T-cell (primary cell): ENCODE results near the gene ENOX1. TPM values are rescaled to one million over a fixed set of nuclear protein-coding genes. Genes with fewer than 3 reads are reported as not detected.

Source experiments
- ATAC-seq, 4 experiments: fragments of 200-7000 bp in 3 of 4; fragments of 150-1000 bp in 1 of 4; cut with Tn5 transposase; replicated peaks in 1 of 4; 1 replicate in 3 of 4; 2 replicates in 1 of 4; pipeline ENCODE4 v1.10.0; 2021; ENCODE audit warnings: moderate library complexity in 3 of 4, mild to moderate bottlenecking in 2 of 4, moderate number of reproducible peaks in 1 of 4
- CTCF ChIA-PET, 2 donors: fragments of 300-600 bp; sonication (Branson Sonifier 250); formaldehyde crosslinking; loops; one replicate each; lab custom pipeline; 2022; ENCODE audit warnings: antibody characterized with exemption in 2 of 2; lab: Charles Lee
- POLR2A ChIA-PET, 2 donors: fragments of 300-600 bp; sonication (Branson Sonifier 250); formaldehyde crosslinking; loops; one replicate each; lab custom pipeline; 2022; ENCODE audit warnings: antibody characterized with exemption in 2 of 2; lab: Charles Lee
- DNase-seq, 35 experiments: peaks; one replicate each; pipeline versions ENCODE4 v3.0.0 to v3.0.0-alpha.2; 2013 to 2023
- H3K27ac ChIP-seq: one replicate; pipeline ENCODE4 v1.5.1; 2013; ENCODE audit warnings: low read length
- H3K27me3 ChIP-seq, 2 experiments: replicated peaks in 1 of 2; 1 replicate in 1 of 2; 2 replicates in 1 of 2; pipeline versions ENCODE4 v1.6.1 to v1.7.0; 2013; ENCODE audit warnings: low read length in 1 of 2, mixed read lengths in 1 of 2; ENCODE audit not compliant: control insufficient read depth in 2 of 2, insufficient read depth in 2 of 2; ENCODE audit errors: extremely low read depth in 1 of 2
- H3K36me3 ChIP-seq, 2 donors: 1 replicate in 1 of 2; 2 replicates in 1 of 2; pipeline versions ENCODE4 v1.6.1 to v1.7.0; 2013; ENCODE audit warnings: low read length in 1 of 2; ENCODE audit not compliant: control insufficient read depth in 2 of 2, insufficient read depth in 1 of 2; ENCODE audit errors: extremely low read depth in 1 of 2
- H3K4me1 ChIP-seq, 2 experiments: 1 replicate in 1 of 2; 2 replicates in 1 of 2; pipeline versions ENCODE4 v1.6.1 to v1.7.0; 2013; ENCODE audit warnings: low read length in 2 of 2, mixed read lengths in 1 of 2; ENCODE audit not compliant: insufficient read depth in 2 of 2, control insufficient read depth in 1 of 2; ENCODE audit errors: extremely low read depth in 1 of 2
- H3K4me3 ChIP-seq, 2 donors: 1 replicate in 1 of 2; 2 replicates in 1 of 2; pipeline versions ENCODE4 v1.5.1 to v1.7.0; 2013; ENCODE audit warnings: mild to moderate bottlenecking in 2 of 2, low read length in 1 of 2, moderate library complexity in 1 of 2; ENCODE audit not compliant: control insufficient read depth in 1 of 2; ENCODE audit errors: extremely low read depth in 1 of 2
- H3K9me3 ChIP-seq: 2 replicates; pipeline ENCODE4 v1.7.0; 2013
- H3K27ac Mint-ChIP-seq, 2 donors: one replicate each; pipeline ENCODE4 v1.8.0; 2020 to 2021; ENCODE audit warnings: mild to moderate bottlenecking in 2 of 2, mixed read lengths in 2 of 2
- H3K27me3 Mint-ChIP-seq, 2 donors: one replicate each; pipeline ENCODE4 v1.8.0; 2021 to 2022; ENCODE audit warnings: mixed read lengths in 2 of 2
- H3K36me3 Mint-ChIP-seq: one replicate; pipeline ENCODE4 v1.8.0; 2021; ENCODE audit warnings: mixed read lengths
- H3K4me1 Mint-ChIP-seq, 3 donors: one replicate each; pipeline ENCODE4 v1.8.0; 2020 to 2022; ENCODE audit warnings: mixed read lengths in 3 of 3, mild to moderate bottlenecking in 1 of 3
- H3K4me3 Mint-ChIP-seq, 3 donors: one replicate each; pipeline ENCODE4 v1.8.0; 2020 to 2022; ENCODE audit warnings: mild to moderate bottlenecking in 3 of 3, mixed read lengths in 3 of 3, moderate library complexity in 3 of 3
- H3K9me3 Mint-ChIP-seq, 3 donors: one replicate each; pipeline ENCODE4 v1.8.0; 2020 to 2022; ENCODE audit warnings: mixed read lengths in 3 of 3
- WGBS: methylation state at CpG from one replicate; pipeline ENCODE4 v1.1.5; 2013; ENCODE audit warnings: missing lambda C conversion rate; ENCODE audit not compliant: insufficient coverage; 5-methylcytosine and 5-hydroxymethylcytosine counted together
- total RNA-seq, 35 experiments: library from RNA in 6 of 35; stranded (reverse) in 6 of 35; fragments of 120-200 nt in 1 of 35; gene quantifications; one replicate each; pipeline versions ENCODE4 v1.2.1 to v1.2.4 and lab custom pipeline; 2013 to 2026

The ENOX1 gene
- total RNA-seq, 5 donors from 2014 or later (not counting 1 experiment from before 2014, with no cell fraction given) = 0.10 TPM; not detected in 4

DNA sequence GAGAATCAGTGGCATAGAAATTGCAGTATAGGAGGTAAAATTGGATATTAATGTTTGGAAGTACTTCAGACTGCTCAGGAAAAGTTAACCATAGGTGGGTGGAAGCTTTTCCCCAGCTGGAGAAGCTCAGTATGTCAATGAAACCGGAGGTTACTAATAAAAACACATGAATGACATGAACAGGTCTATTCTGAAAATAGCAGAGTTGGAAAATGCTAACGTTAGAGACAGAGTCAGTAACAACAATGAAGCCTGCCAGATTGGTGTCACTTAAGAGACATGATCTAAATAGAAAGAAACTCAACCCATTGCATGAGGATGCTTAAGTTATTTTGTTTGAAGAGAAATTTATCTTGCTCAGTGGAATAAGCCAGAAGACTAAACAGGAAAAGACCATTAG lies 398.9 kb downstream of the ENOX1 start:
- no peaks in the 10 kb centered on the region for H3K36me3 ChIP-seq
- Mint-ChIP-seq H3K27me3 (peaks cover 6 to 12% of the 10 kb centered on the region in 2 donors), H3K4me1 (no peaks in the 10 kb centered on the region), H3K27ac (no peak overlapping the region), H3K36me3 (no peaks in the 10 kb centered on the region), H3K9me3 (no peaks in the 10 kb centered on the region), H3K4me3 (no peak overlapping the region)
- POLR2A ChIA-PET = no interaction called here
- H3K4me3 ChIP-seq = no peak overlapping the region
- H3K9me3 ChIP-seq = no peaks in the 10 kb centered on the region
- DNase-seq (no peak), ATAC-seq (no peak)
- no peaks in the 10 kb centered on the region for H3K4me1 ChIP-seq
- whole genome bisulfite sequencing = 60% methylated on average over 1 of the region's 2 CpGs
- peaks cover 0 to 2% of the 10 kb centered on the region in 2 experiments for H3K27me3 ChIP-seq
- CTCF ChIA-PET = no interaction called here
- no peak overlapping the region for H3K27ac ChIP-seq

- Mint-ChIP-seq H3K9me3 (peaks cover 11 to 13% (median 13%) of the 10 kb centered on the region in 3 donors), H3K4me3 (no peak overlapping the region), H3K27me3 (peaks cover 17 to 26% of the 10 kb centered on the region in 2 donors), H3K36me3 (no peaks in the 10 kb centered on the region), H3K4me1 (no peaks in the 10 kb centered on the region), H3K27ac (no peak overlapping the region)
- Histone ChIP-seq H3K27me3 (no peaks in the 10 kb centered on the region), H3K36me3 (no peaks in the 10 kb centered on the region), H3K27ac (no peak overlapping the region), H3K4me3 (no peak overlapping the region), H3K9me3 (no peaks in the 10 kb centered on the region), H3K4me1 (no peaks in the 10 kb centered on the region)
- DNase-seq = no peak
- CTCF ChIA-PET = no interaction called here
- ATAC-seq = no peak
- POLR2A ChIA-PET = no interaction called here
- WGBS = 100% methylated on average over 3 of the region's 5 CpGs
Measured at GRCh38 chr13:43383498-43384165, 403.1 kb downstream of the ENOX1 start.

- Histone ChIP-seq H3K36me3 (no peaks in the 10 kb centered on the region), H3K9me3 (no peaks in the 10 kb centered on the region), H3K4me1 (no peaks in the 10 kb centered on the region), H3K4me3 (no peak overlapping the region), H3K27me3 (no peaks in the 10 kb centered on the region), H3K27ac (no peak overlapping the region)
- H3K27ac Mint-ChIP-seq = no peak overlapping the region
- CTCF ChIA-PET = no interaction called here
- H3K27me3 Mint-ChIP-seq = peaks cover 22 to 28% of the 10 kb centered on the region in 2 donors
- no peak overlapping the region for H3K4me3 Mint-ChIP-seq
- H3K9me3 Mint-ChIP-seq = peaks cover 12 to 13% (median 13%) of the 10 kb centered on the region in 3 donors
- no peak for DNase-seq
- no peaks in the 10 kb centered on the region for H3K4me1 Mint-ChIP-seq
- H3K36me3 Mint-ChIP-seq = no peaks in the 10 kb centered on the region
- POLR2A ChIA-PET = interaction anchor here in 1 of 2 donors (0.6 kb wide), 1 partner anchor 1156 kb away, joined by 3 read pairs; no protein-coding TSS in a partner anchor
- WGBS = no CpG with 5 or more reads among the region's 1 CpG
- no peak for ATAC-seq
Measured at GRCh38 chr13:43379738-43380137, 407.0 kb downstream of the ENOX1 start.

DNA sequence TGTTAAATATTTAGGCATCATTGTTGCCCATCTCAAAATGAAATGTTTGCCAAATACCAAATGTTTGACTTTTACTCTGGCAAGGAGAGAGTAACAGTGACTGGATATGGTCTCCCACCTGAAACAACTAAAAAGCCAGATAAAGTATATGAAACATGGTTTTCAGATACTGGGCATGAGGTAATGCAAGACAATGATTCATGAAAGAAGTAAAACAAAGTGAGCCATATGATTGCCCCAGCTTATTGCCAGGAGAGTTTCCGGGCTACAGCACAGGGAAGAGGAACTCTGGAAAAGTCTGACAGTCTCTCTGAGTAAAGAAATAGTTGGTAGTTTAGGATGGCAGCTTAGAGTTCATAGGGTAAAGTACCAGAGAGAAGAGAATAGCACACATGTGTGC lies 408.8 kb downstream of the ENOX1 start:
- POLR2A ChIA-PET = no interaction called here
- CTCF ChIA-PET = no interaction called here
- Mint-ChIP-seq H3K27ac (no peak overlapping the region), H3K4me1 (peaks cover 0 to 6% (median 2%) of the 10 kb centered on the region in 3 donors), H3K4me3 (no peak overlapping the region), H3K36me3 (no peaks in the 10 kb centered on the region), H3K9me3 (peaks cover 12 to 13% (median 13%) of the 10 kb centered on the region in 3 donors), H3K27me3 (peaks cover 23% of the 10 kb centered on the region in 2 donors)
- ATAC-seq (no peak), DNase-seq (no peak)
- Histone ChIP-seq H3K9me3 (no peaks in the 10 kb centered on the region), H3K4me3 (no peak overlapping the region), H3K27me3 (no peaks in the 10 kb centered on the region), H3K36me3 (no peaks in the 10 kb centered on the region), H3K27ac (no peak overlapping the region), H3K4me1 (no peaks in the 10 kb centered on the region)
- no CpG with 5 or more reads among the region's 1 CpG for WGBS

DNA sequence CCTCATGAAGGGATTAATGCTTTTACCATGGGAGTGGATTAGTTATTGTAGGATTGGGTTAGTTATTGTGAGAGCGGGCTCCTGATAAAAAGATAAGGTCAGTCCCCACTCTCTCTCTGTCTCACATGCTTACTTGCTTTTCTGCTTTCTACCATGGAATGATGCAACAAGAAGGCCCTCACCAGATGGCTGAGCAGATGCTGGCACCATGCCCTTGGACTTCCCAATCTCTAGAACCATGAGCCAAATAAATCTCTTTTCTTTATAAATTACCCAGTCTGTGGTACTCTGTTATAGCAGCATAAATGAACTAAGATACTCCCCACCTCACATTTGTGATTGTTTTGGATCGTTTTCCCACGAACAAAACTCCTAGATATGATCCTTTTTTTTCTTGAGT lies 409.6 kb downstream of the ENOX1 start:
- Mint-ChIP-seq H3K27me3 (peaks cover 20 to 22% of the 10 kb centered on the region in 2 donors), H3K4me1 (peaks cover 6 to 14% (median 8%) of the 10 kb centered on the region in 3 donors), H3K9me3 (peaks cover 12 to 13% (median 13%) of the 10 kb centered on the region in 3 donors), H3K36me3 (no peaks in the 10 kb centered on the region), H3K4me3 (no peak overlapping the region), H3K27ac (no peak overlapping the region)
- ChIA-PET POLR2A (no interaction called here), CTCF (no interaction called here)
- DNase-seq (no peak), ATAC-seq (no peak)
- no CpG with 5 or more reads among the region's 3 CpGs for WGBS
- peaks cover 0 to 2% of the 10 kb centered on the region in 2 experiments for H3K4me1 ChIP-seq
- H3K27me3 ChIP-seq = no peaks in the 10 kb centered on the region
- H3K9me3 ChIP-seq = no peaks in the 10 kb centered on the region
- no peak overlapping the region for H3K4me3 ChIP-seq
- H3K27ac ChIP-seq = no peak overlapping the region
- H3K36me3 ChIP-seq = no peaks in the 10 kb centered on the region

DNA sequence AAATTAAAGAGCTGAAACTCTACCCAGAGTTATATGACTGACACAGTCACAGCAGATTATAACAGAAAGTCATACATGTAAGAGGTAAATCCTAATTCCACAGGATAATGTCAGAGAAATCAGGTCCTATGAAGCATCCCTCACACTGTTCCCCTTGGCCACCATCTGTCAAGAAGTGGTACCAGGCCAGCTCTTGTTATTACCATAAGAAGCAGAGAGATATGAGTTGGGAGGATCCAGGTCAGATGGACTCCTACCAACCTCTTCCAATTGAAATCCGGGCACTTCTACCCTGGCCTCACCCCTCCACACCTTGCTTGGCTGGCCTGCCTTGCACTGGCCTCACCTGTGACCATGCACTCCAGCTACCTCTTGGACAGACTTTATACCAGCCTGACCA lies 410.2 kb downstream of the ENOX1 start:
- DNase-seq (no peak), ATAC-seq (no peak)
- CTCF ChIA-PET = no interaction called here
- H3K27ac ChIP-seq = no peak overlapping the region
- no CpG with 5 or more reads among the region's 1 CpG for WGBS
- Mint-ChIP-seq H3K27me3 (peaks cover 20 to 22% of the 10 kb centered on the region in 2 donors), H3K27ac (no peak overlapping the region), H3K9me3 (peaks cover 12 to 13% (median 13%) of the 10 kb centered on the region in 3 donors), H3K4me1 (peaks cover 8 to 15% (median 10%) of the 10 kb centered on the region in 3 donors), H3K4me3 (no peak overlapping the region), H3K36me3 (no peaks in the 10 kb centered on the region)
- no peaks in the 10 kb centered on the region for H3K36me3 ChIP-seq
- H3K27me3 ChIP-seq = no peaks in the 10 kb centered on the region
- H3K9me3 ChIP-seq = no peaks in the 10 kb centered on the region
- H3K4me1 ChIP-seq = peaks cover 0 to 2% of the 10 kb centered on the region in 2 experiments
- POLR2A ChIA-PET = no interaction called here
- no peak overlapping the region for H3K4me3 ChIP-seq
